ENCODE measurements around the gene AEN. TPM values are rescaled to one million over a fixed set of nuclear protein-coding genes. Genes with fewer than 3 reads are reported as not detected.

AEN gene
- total RNA-seq, 2 donors from 2014 or later, result 13.8 to 23.8 TPM

- Histone ChIP-seq H3K4me1 (no peaks in the 10 kb centered on the region), H3K27me3 (no peaks in the 10 kb centered on the region), H3K4me3 (no peak overlapping the region), H3K9ac (ENCODE audit: low read depth in 2 of 2, low read length in 2 of 2) (no peak overlapping the region), H3K27ac (no peak overlapping the region), H3K9me3 (no peaks in the 10 kb centered on the region), H3K36me3 (no peaks in the 10 kb centered on the region)
- TF ChIP-seq CTCF (IDR thresholded peaks at IDR 0.05), result no peak
- no peak for DNase-seq
- intact Hi-C loops (cut with DNase I), result loop anchor here (5.0 kb wide), 1 partner anchor 176 kb away; no protein-coding TSS in a partner anchor
Observed at GRCh38 chr15:88656760-88657221, 35.7 kb downstream of the AEN start.

GRCh38 chr15:88657326-88658069 lies 36.4 kb downstream of the AEN start:
- intact Hi-C loops (cut with DNase I), result loop anchor here (5.0 kb wide), 1 partner anchor 175 kb away; no protein-coding TSS in a partner anchor

GRCh38 chr15:88658070-88658965 lies 37.2 kb downstream of the AEN start:
- no peak overlapping the region for H3K27ac ChIP-seq
- no peak overlapping the region for H3K4me3 ChIP-seq
- H3K4me1 ChIP-seq, result no peaks in the 10 kb centered on the region
- no peaks in the 10 kb centered on the region for H3K27me3 ChIP-seq
- DNase-seq, result no peak
- TF ChIP-seq CTCF (IDR thresholded peaks at IDR 0.05), result no peak
- intact Hi-C loops (cut with DNase I), result loop anchor here (5.0 kb wide), 1 partner anchor 174 kb away; no protein-coding TSS in a partner anchor
- H3K9ac ChIP-seq (ENCODE audit: low read depth in 2 of 2, low read length in 2 of 2), result no peak overlapping the region
- no peaks in the 10 kb centered on the region for H3K9me3 ChIP-seq
- H3K36me3 ChIP-seq, result no peaks in the 10 kb centered on the region

More at GRCh38 chr15:88657326-88658069, 36.4 kb downstream of the AEN start:
- peak; percentile 57 for TF ChIP-seq CTCF (IDR thresholded peaks at IDR 0.05)
- Histone ChIP-seq H3K36me3 (no peaks in the 10 kb centered on the region), H3K9ac (ENCODE audit: low read depth in 2 of 2, low read length in 2 of 2) (no peak overlapping the region), H3K4me1 (no peaks in the 10 kb centered on the region), H3K9me3 (no peaks in the 10 kb centered on the region), H3K27ac (no peak overlapping the region), H3K27me3 (no peaks in the 10 kb centered on the region), H3K4me3 (no peak overlapping the region)
- no peak for DNase-seq

- H3K27ac ChIP-seq, result no peak overlapping the region
- no peaks in the 10 kb centered on the region for H3K4me1 ChIP-seq
- H3K9me3 ChIP-seq, result no peaks in the 10 kb centered on the region
- DNase-seq, result no peak
- no peaks in the 10 kb centered on the region for H3K27me3 ChIP-seq
- H3K9ac ChIP-seq (ENCODE audit: low read depth in 2 of 2, low read length in 2 of 2), result no peak overlapping the region
- no peaks in the 10 kb centered on the region for H3K36me3 ChIP-seq
- intact Hi-C loops (cut with DNase I), result loop anchor here (5.0 kb wide), 1 partner anchor 173 kb away; no protein-coding TSS in a partner anchor
- H3K4me3 ChIP-seq, result no peak overlapping the region
- TF ChIP-seq CTCF (IDR thresholded peaks at IDR 0.05), result no peak
Observed at GRCh38 chr15:88658972-88659931, 38.1 kb downstream of the AEN start.
